GM12878 (cell line): ENCODE results near the gene RALGAPB. TPM values are rescaled to one million over a fixed set of nuclear protein-coding genes. Genes with fewer than 3 reads are reported as not detected.

Experiments used
- ATAC-seq: fragments of 200-7000 bp; cut with Tn5 transposase; 3 replicates; pipeline ENCODE4 v1.9.1; 2020; ENCODE audit warnings: mild to moderate bottlenecking, moderate library complexity
- BruUV-seq: library from RNA; stranded (reverse); fragments of 400-500 nt; replicated peaks from 2 replicates; lab custom pipeline; 2021; lab: Mats Ljungman, UMichigan
- CTCF ChIA-PET: fragments of 300-600 bp; sonication (Branson Sonifier 250); formaldehyde crosslinking; extraction: SDS; loops from one replicate; lab custom pipeline; 2021; ENCODE audit warnings: inconsistent platforms; lab: Yijun Ruan, JAX
- POLR2A ChIA-PET: fragments of 350-600 bp; formaldehyde crosslinking; extraction: SDS; loops from one replicate; lab custom pipeline; 2021; ENCODE audit warnings: inconsistent platforms; lab: Charles Lee
- RAD21 ChIA-PET: fragments of 300-600 bp; sonication (Branson Sonifier 250); formaldehyde crosslinking; loops from one replicate; lab custom pipeline; 2023; ENCODE audit warnings: antibody characterized with exemption; ENCODE audit not compliant: unreplicated experiment; lab: Charles Lee
- SMC1A ChIA-PET: fragments of 300-600 bp; sonication (Branson Sonifier 250); formaldehyde crosslinking; loops from one replicate; lab custom pipeline; 2023; ENCODE audit not compliant: unreplicated experiment, uncharacterized antibody; lab: Charles Lee
- DNase-seq: peaks from one replicate; pipeline ENCODE4 v3.0.0-alpha.2; 2011; ENCODE audit warnings: low read depth, low spot score
- FAIRE-seq: peaks from 3 replicates; lab custom pipeline; 2011; peaks lifted over from hg19 to GRCh38; lab: Jason Lieb, UNC
- H2AFZ ChIP-seq: 2 replicates; pipeline ENCODE4 v1.6.0; 2011; ENCODE audit warnings: low read depth, low read length, control low read depth; ENCODE audit not compliant: control insufficient read depth
- H3K27ac ChIP-seq: 2 replicates; pipeline ENCODE4 v1.5.1; 2011; ENCODE audit warnings: control low read depth; ENCODE audit not compliant: control insufficient read depth, insufficient read depth
- H3K27me3 ChIP-seq, 2 experiments: replicated peaks in 1 of 2; 2 replicates each; pipeline versions ENCODE4 v1.6.0 to v1.6.1; 2011; ENCODE audit warnings: low read length in 1 of 2; ENCODE audit not compliant: control insufficient read depth in 2 of 2, insufficient read depth in 2 of 2
- H3K36me3 ChIP-seq, 2 experiments: 2 replicates each; pipeline ENCODE4 v1.5.1; 2011; ENCODE audit warnings: low read length in 1 of 2; ENCODE audit not compliant: control insufficient read depth in 2 of 2, insufficient read depth in 2 of 2
- H3K4me1 ChIP-seq: 2 replicates; pipeline ENCODE4 v1.6.1; 2011; ENCODE audit warnings: mild to moderate bottlenecking, low read length, moderate library complexity, mixed read lengths; ENCODE audit not compliant: control insufficient read depth, insufficient read depth
- H3K4me2 ChIP-seq: 2 replicates; pipeline ENCODE4 v1.6.0; 2011; ENCODE audit warnings: control low read depth; ENCODE audit not compliant: control insufficient read depth, insufficient read depth
- H3K4me3 ChIP-seq: fragments of 200-600 bp; sonication (generic); 2 replicates; pipeline ENCODE4 v1.5.1; 2016
- H3K79me2 ChIP-seq: 2 replicates; pipeline ENCODE4 v1.6.0; 2011; ENCODE audit warnings: low read length; ENCODE audit not compliant: control insufficient read depth, insufficient read depth
- H3K9ac ChIP-seq: 2 replicates; pipeline ENCODE4 v1.8.0; 2011; ENCODE audit warnings: low read length, control low read depth, mixed read lengths; ENCODE audit not compliant: control insufficient read depth, insufficient read depth
- H3K9me3 ChIP-seq: replicated peaks from 3 replicates; pipeline ENCODE4 v1.5.1; 2011; ENCODE audit warnings: mild to moderate bottlenecking, low read length; ENCODE audit not compliant: control insufficient read depth, insufficient read depth
- H4K20me1 ChIP-seq: 2 replicates; pipeline ENCODE4 v1.6.0; 2011; ENCODE audit not compliant: control insufficient read depth, insufficient read depth
- JUNB ChIP-seq: IDR thresholded peaks from 2 replicates; pipeline ENCODE4 v1.6.1; 2016; ENCODE audit warnings: antibody characterized with exemption, mild to moderate bottlenecking
- MTA3 ChIP-seq: IDR thresholded peaks from 2 replicates; pipeline ENCODE4 v1.6.1; 2012; ENCODE audit warnings: low read length, inconsistent platforms, borderline replicate concordance
- WGBS: methylation state at CpG from one replicate; pipeline ENCODE4 v1.1.6; 2016; ENCODE audit warnings: low lambda C conversion rate; ENCODE audit not compliant: insufficient replicate concordance, insufficient coverage; ENCODE audit errors: missing lambda C conversion rate; 5-methylcytosine and 5-hydroxymethylcytosine counted together
- in situ Hi-C: fragments of 300-500 bp; cut with MboI; formaldehyde crosslinking; loops from 9 replicates; pipeline ENCODE4 v1.14.3; 2018; ENCODE audit warnings: mixed read lengths
- intact Hi-C: fragments of 100-400 bp; cut with micrococcal nuclease; formaldehyde crosslinking; loops from one replicate; pipeline ENCODE4 v1.14.2; 2022; ENCODE audit not compliant: unreplicated experiment
- polyA plus RNA-seq, 11 experiments: library from polyadenylated mRNA; depleted of rRNA in 4 of 11; unstranded in 6 of 11; stranded (reverse) in 5 of 11; fragments of >200 nt; fragmentation: Nextera tagmentation in 4 of 11; fragmentation: Illumina TruSeq in 1 of 11; extraction: Ambion mirVana in 4 of 11; extraction: Trizol in 1 of 11; gene quantifications; 1 replicate in 1 of 11; 2 replicates in 10 of 11; pipeline versions ENCODE4 v1.2.1 to v1.2.3, GENCODE V29; 2011 to 2016; ENCODE audit warnings: inconsistent platforms in 2 of 11, missing spikeins in 2 of 11, low read depth in 1 of 11
- total RNA-seq, 4 experiments: library from RNA; depleted of rRNA in 3 of 4; stranded (reverse); fragments of >200 nt in 3 of 4; fragmentation: Illumina TruSeq in 1 of 4; extraction: Trizol in 1 of 4; gene quantifications; 2 replicates each; pipeline versions ENCODE4 v1.2.1 to v1.2.3, GENCODE V29; 2013 to 2021

Gene RALGAPB
- total and polyA plus RNA-seq, 10 of the 15 experiments (the other 5 are each of a cell fraction or from before 2014, with no cell fraction given): 3.7 to 23.2 (median 15.5) TPM

DNA sequence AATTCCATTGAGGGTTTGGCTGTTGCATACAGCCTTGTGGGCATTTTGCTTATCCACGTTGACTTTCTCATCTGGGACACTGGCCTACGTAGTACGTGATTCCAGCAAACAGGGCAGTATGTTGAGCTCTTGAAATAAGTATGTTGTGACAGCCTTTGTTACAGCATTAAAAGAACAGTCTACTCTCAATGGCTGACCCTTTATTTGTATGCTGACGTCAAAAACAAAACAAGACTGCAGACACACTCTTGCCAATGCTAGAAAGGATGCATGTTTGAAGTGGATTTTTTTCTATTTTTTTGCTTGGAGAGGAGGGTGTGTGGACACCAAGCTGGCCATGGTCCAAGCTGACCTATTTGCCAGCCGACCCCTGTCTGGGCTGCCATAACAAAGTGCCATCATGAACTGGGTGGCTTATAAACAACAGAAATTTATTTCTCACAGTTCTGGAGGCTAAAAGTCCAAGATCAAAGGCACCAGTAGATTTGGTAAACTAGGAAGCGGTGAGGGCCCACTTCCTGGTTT is 26.7 kb upstream of the RALGAPB start:
- no peak for ATAC-seq
- ChIA-PET POLR2A (interaction anchor here (0.6 to 4.0 kb wide), 3 partner anchors 9 to 26 kb away, joined by 3 to 45 read pairs (median 3); partner anchors contain the start of genes RALGAPB and SNHG17), RAD21 (interaction anchor here (0.9 to 3.3 kb wide), 4 partner anchors 11 to 304 kb away, joined by 3 to 11 read pairs (median 6); partner anchors contain the start of genes RALGAPB and SNHG17), CTCF (interaction anchor here (0.7 to 5.3 kb wide), 13 partner anchors 8 to 591 kb away, joined by 3 to 112 read pairs (median 5); partner anchors contain the start of genes RALGAPB and SNHG17), SMC1A (interaction anchor here (1.2 to 6.1 kb wide), 4 partner anchors 8 to 75 kb away, joined by 3 to 27 read pairs (median 5); partner anchors contain the start of genes RALGAPB and SNHG17)
- WGBS: 44% methylated on average over 6 of the region's 6 CpGs
- peaks cover 11% of the 10 kb centered on the region for H3K4me1 ChIP-seq
- peaks cover 23% of the 10 kb centered on the region for H3K79me2 ChIP-seq
- peaks cover 0 to 15% of the 10 kb centered on the region in 2 experiments; a peak in 1 of 4 replicates for H3K36me3 ChIP-seq
- H3K9me3 ChIP-seq: no peaks in the 10 kb centered on the region
- no peak overlapping the region for H3K4me2 ChIP-seq
- in situ Hi-C loops: no loop called here
- H2AFZ ChIP-seq: peak overlapping the region; percentile 87
- intact Hi-C loops: loop anchor here (1.0 to 5.0 kb wide), 3 partner anchors 11 to 301 kb away; partner anchors contain the start of genes ACTR5, RALGAPB and SNHG17
- H3K27ac ChIP-seq: no peak overlapping the region
- TF ChIP-seq JUNB (no peak), MTA3 (0 out of 2 replicates have a peak, but pooled peaks have one; percentile 25)
- TF ChIP-seq, all 136 proteins: peak for 1
- DNase-seq (no peak), FAIRE-seq (no peak)
- no peaks in the 10 kb centered on the region for H4K20me1 ChIP-seq
- no peaks in the 10 kb centered on the region for H3K27me3 ChIP-seq
- H3K9ac ChIP-seq: no peak overlapping the region; the same call in 1 of the 2 replicates
- no TSS peak for BruUV-seq
- no peak overlapping the region for H3K4me3 ChIP-seq
